Bone marrow (tissue), 2 donors: ENCODE results near the gene MTHFSD.

Experiments
- DNase-seq, 2 donors: peaks; one replicate each; lab custom pipeline; 2025; lab: John Stamatoyannopoulos, UW

MTHFSD gene

GRCh38 chr16:86570558-86571529 is 15.8 kb upstream of the MTHFSD start:
- no peak for DNase-seq

- DNase-seq = no peak
Measured at GRCh38 chr16:86569701-86570447, 14.8 kb upstream of the MTHFSD start.

- no peak for DNase-seq
Measured at GRCh38 chr16:86568677-86569623, 13.9 kb upstream of the MTHFSD start.

GRCh38 chr16:86567701-86568581 is 12.9 kb upstream of the MTHFSD start:
- DNase-seq = no peak

GRCh38 chr16:86566966-86567700 is 12.1 kb upstream of the MTHFSD start:
- no peak for DNase-seq

GRCh38 chr16:86566601-86566965 is 11.5 kb upstream of the MTHFSD start, which contains the start of gene FOXC2:
TSS of gene FOXC2 (plus strand) at chr16:86566829. CDS start at chr16:86567336, 507 bp downstream.
- DNase-seq = peak in 1 of 2 donors; percentile 18

GRCh38 chr16:86565644-86566511 is 10.8 kb upstream of the MTHFSD start:
- DNase-seq = no peak

- DNase-seq = no peak
Measured at GRCh38 chr16:86565181-86565631, 10.2 kb upstream of the MTHFSD start.

GRCh38 chr16:86563469-86564345 is 8.7 kb upstream of the MTHFSD start:
- peak; percentile 47 to 79 for DNase-seq

- DNase-seq = no peak
Measured at GRCh38 chr16:86562356-86562755, 7.3 kb upstream of the MTHFSD start.

GRCh38 chr16:86559802-86560305 is 4.8 kb upstream of the MTHFSD start:
- no peak for DNase-seq

- no peak for DNase-seq
Measured at GRCh38 chr16:86558355-86559193, 3.5 kb upstream of the MTHFSD start.

- no peak for DNase-seq
Measured at GRCh38 chr16:86557587-86557986, 2.6 kb upstream of the MTHFSD start.

GRCh38 chr16:86556576-86556975 is 1.5 kb upstream of the MTHFSD start:
- no peak for DNase-seq

GRCh38 chr16:86555704-86556075 is 655 bp upstream of the MTHFSD start:
- DNase-seq = no peak

GRCh38 chr16:86554599-86554916 is 477 bp downstream of the MTHFSD start:
- DNase-seq = no peak

GRCh38 chr16:86553356-86553755 is 1.7 kb downstream of the MTHFSD start:
- DNase-seq = no peak
